ENCODE data around the gene STUB1. TPM values are rescaled to one million over a fixed set of nuclear protein-coding genes. Genes with fewer than 3 reads are reported as not detected.

STUB1 gene
- total RNA-seq, 1 donor from 2014 or later: 78.3 TPM

GRCh38 chr16:677316-678190 lies 2.7 kb upstream of the STUB1 start:
- H3K4me3 Mint-ChIP-seq (ENCODE audit: unreplicated experiment): no peak overlapping the region
- no peak for TF ChIP-seq CTCF (IDR thresholded peaks at IDR 0.05; ENCODE audit: partially characterized antibody, unreplicated experiment)

GRCh38 chr16:678209-678857 lies 1.9 kb upstream of the STUB1 start:
- H3K27ac Mint-ChIP-seq (ENCODE audit: unreplicated experiment): no peak overlapping the region
- TF ChIP-seq CTCF (IDR thresholded peaks at IDR 0.05; ENCODE audit: partially characterized antibody, unreplicated experiment): no peak
- H3K36me3 Mint-ChIP-seq (ENCODE audit: unreplicated experiment): no peaks in the 10 kb centered on the region
- H3K4me3 Mint-ChIP-seq (ENCODE audit: unreplicated experiment): no peak overlapping the region
- H3K4me1 Mint-ChIP-seq (ENCODE audit: low read depth, unreplicated experiment): peaks cover 9% of the 10 kb centered on the region
- DNase-seq: no peak
- peaks cover 13% of the 10 kb centered on the region for H3K27me3 Mint-ChIP-seq (ENCODE audit: unreplicated experiment)
- peaks cover 7% of the 10 kb centered on the region for H3K9me3 Mint-ChIP-seq (ENCODE audit: unreplicated experiment)

More at GRCh38 chr16:677316-678190, 2.7 kb upstream of the STUB1 start:
- Mint-ChIP-seq H3K36me3 (ENCODE audit: unreplicated experiment) (no peaks in the 10 kb centered on the region), H3K9me3 (ENCODE audit: unreplicated experiment) (peaks cover 7% of the 10 kb centered on the region), H3K4me1 (ENCODE audit: low read depth, unreplicated experiment) (peaks cover 8% of the 10 kb centered on the region), H3K27me3 (ENCODE audit: unreplicated experiment) (peaks cover 12% of the 10 kb centered on the region), H3K27ac (ENCODE audit: unreplicated experiment) (no peak overlapping the region)
- no peak for DNase-seq

- TF ChIP-seq CTCF (IDR thresholded peaks at IDR 0.05; ENCODE audit: partially characterized antibody, unreplicated experiment): no peak
- Mint-ChIP-seq H3K4me3 (ENCODE audit: unreplicated experiment) (peak overlapping the region; percentile 82), H3K36me3 (ENCODE audit: unreplicated experiment) (no peaks in the 10 kb centered on the region), H3K27me3 (ENCODE audit: unreplicated experiment) (peaks cover 11% of the 10 kb centered on the region), H3K27ac (ENCODE audit: unreplicated experiment) (peak overlapping the region; percentile 73), H3K4me1 (ENCODE audit: low read depth, unreplicated experiment) (peaks cover 9% of the 10 kb centered on the region), H3K9me3 (ENCODE audit: unreplicated experiment) (peaks cover 7% of the 10 kb centered on the region)
- DNase-seq: peak; percentile 79
Observed at GRCh38 chr16:678858-679813, 1.1 kb upstream of the STUB1 start.

- no peak overlapping the region for H3K27ac Mint-ChIP-seq (ENCODE audit: unreplicated experiment)
- peaks cover 9% of the 10 kb centered on the region for H3K4me1 Mint-ChIP-seq (ENCODE audit: low read depth, unreplicated experiment)
- TF ChIP-seq CTCF (IDR thresholded peaks at IDR 0.05; ENCODE audit: partially characterized antibody, unreplicated experiment): no peak
- H3K27me3 Mint-ChIP-seq (ENCODE audit: unreplicated experiment): peaks cover 9% of the 10 kb centered on the region
- peaks cover 4% of the 10 kb centered on the region for H3K9me3 Mint-ChIP-seq (ENCODE audit: unreplicated experiment)
- no peaks in the 10 kb centered on the region for H3K36me3 Mint-ChIP-seq (ENCODE audit: unreplicated experiment)
- peak overlapping the region; percentile 81 for H3K4me3 Mint-ChIP-seq (ENCODE audit: unreplicated experiment)
- DNase-seq: no peak
Observed at GRCh38 chr16:680625-680945, 375 bp downstream of the STUB1 start.

Measured in glutamatergic neuron (in vitro differentiated cells).